ENCODE measurements around the gene SUSD1.

Gene SUSD1

GRCh38 chr9:112174222-112174964 is 704 bp downstream of the SUSD1 start:
- no peak for DNase-seq (ENCODE audit: low read depth)
- H3K4me3 ChIP-seq (ENCODE audit: low read depth, low read length), result no peak overlapping the region
- no peak for TF ChIP-seq CTCF (IDR thresholded peaks at IDR 0.05; ENCODE audit: control insufficient read depth, extremely low read depth, insufficient read depth)

- TF ChIP-seq CTCF (IDR thresholded peaks at IDR 0.05; ENCODE audit: control insufficient read depth, extremely low read depth, insufficient read depth), result no peak
- H3K4me3 ChIP-seq (ENCODE audit: low read depth, low read length), result no peak overlapping the region
- no peak for DNase-seq (ENCODE audit: low read depth)
These were observed 1.4 kb downstream of the SUSD1 start for GRCh38 chr9:112173489-112174221.

GRCh38 chr9:112170968-112171367 is 4.1 kb downstream of the SUSD1 start:
- no peak for TF ChIP-seq CTCF (IDR thresholded peaks at IDR 0.05; ENCODE audit: control insufficient read depth, extremely low read depth, insufficient read depth)
- no peak overlapping the region for H3K4me3 ChIP-seq (ENCODE audit: low read depth, low read length)
- no peak for DNase-seq (ENCODE audit: low read depth)

- DNase-seq (ENCODE audit: low read depth), result peak; percentile 51
- no peak for TF ChIP-seq CTCF (IDR thresholded peaks at IDR 0.05; ENCODE audit: control insufficient read depth, extremely low read depth, insufficient read depth)
- no peak overlapping the region for H3K4me3 ChIP-seq (ENCODE audit: low read depth, low read length)
These were observed 4.9 kb downstream of the SUSD1 start for GRCh38 chr9:112170235-112170634.

GRCh38 chr9:112169368-112169767 is 5.7 kb downstream of the SUSD1 start:
- no peak overlapping the region for H3K4me3 ChIP-seq (ENCODE audit: low read depth, low read length)
- DNase-seq (ENCODE audit: low read depth), result no peak
- no peak for TF ChIP-seq CTCF (IDR thresholded peaks at IDR 0.05; ENCODE audit: control insufficient read depth, extremely low read depth, insufficient read depth)

- no peak overlapping the region for H3K4me3 ChIP-seq (ENCODE audit: low read depth, low read length)
- no peak for DNase-seq (ENCODE audit: low read depth)
- no peak for TF ChIP-seq CTCF (IDR thresholded peaks at IDR 0.05; ENCODE audit: control insufficient read depth, extremely low read depth, insufficient read depth)
These were observed 6.9 kb downstream of the SUSD1 start for GRCh38 chr9:112168197-112168596.
